Choroid plexus epithelial cell (primary cell): ENCODE measurements around the gene SLC25A41.

Experiments used
- DNase-seq: peaks from one replicate; pipeline ENCODE4 v3.0.0-alpha.2; 2010; ENCODE audit warnings: low read depth
- H3K4me3 ChIP-seq: 2 replicates; pipeline ENCODE4 v1.5.1; 2011; ENCODE audit warnings: low read depth, mild to moderate bottlenecking, control low read depth, low read length, moderate library complexity
- CTCF ChIP-seq: conservative IDR thresholded peaks from 2 replicates; pipeline ENCODE4 v1.5.1; 2011; ENCODE audit warnings: low read depth, mild to moderate bottlenecking, control low read depth, inconsistent platforms, low read length, moderate library complexity

Gene SLC25A41

GRCh38 chr19:6478815-6479214 lies 45.3 kb upstream of the SLC25A41 start:
- DNase-seq = no peak
- TF ChIP-seq CTCF = no peak
- no peak overlapping the region for H3K4me3 ChIP-seq

GRCh38 chr19:6476896-6477431 lies 43.4 kb upstream of the SLC25A41 start:
- H3K4me3 ChIP-seq = peak overlapping the region; percentile 32
- TF ChIP-seq CTCF = no peak
- DNase-seq = no peak

GRCh38 chr19:6476155-6476895 lies 42.8 kb upstream of the SLC25A41 start:
- H3K4me3 ChIP-seq = peak overlapping the region; percentile 32
- TF ChIP-seq CTCF = no peak
- DNase-seq = peak; percentile 60

- no peak overlapping the region for H3K4me3 ChIP-seq
- no peak for TF ChIP-seq CTCF
- DNase-seq = no peak
These were observed 42.0 kb upstream of the SLC25A41 start for GRCh38 chr19:6475321-6476108.

GRCh38 chr19:6473647-6474046 lies 40.1 kb upstream of the SLC25A41 start:
- no peak for TF ChIP-seq CTCF
- no peak for DNase-seq
- no peak overlapping the region for H3K4me3 ChIP-seq

- TF ChIP-seq CTCF = no peak
- no peak overlapping the region for H3K4me3 ChIP-seq
- DNase-seq = no peak
These were observed 39.1 kb upstream of the SLC25A41 start for GRCh38 chr19:6472713-6473112.
